Psoas muscle (tissue), 8 donors: Measurements from ENCODE around the gene PPTC7. TPM values are rescaled to one million over a fixed set of nuclear protein-coding genes. Genes with fewer than 3 reads are reported as not detected.
"Not testable (repeated sequence)": the region's sequence is repeated elsewhere in the genome, so short reads cannot be mapped to it uniquely, and the experiment has no call there.

ENCODE experiments used
- ATAC-seq, 4 donors: fragments of 200-7000 bp; cut with Tn5 transposase; one replicate each; pipeline ENCODE4 v1.9.1; 2020; ENCODE audit warnings: moderate library complexity in 3 of 4, mild to moderate bottlenecking in 2 of 4
- DNase-seq, 2 donors: peaks; one replicate each; pipeline ENCODE4 v3.0.0-alpha.2; 2020
- H3K27ac ChIP-seq: fragments of 200-600 bp; one replicate; pipeline ENCODE4 v1.8.0; 2022
- H3K27me3 ChIP-seq, 3 donors: fragments of 200-600 bp in 1 of 3; one replicate each; pipeline versions ENCODE4 v1.6.1 to v1.8.0; 2013 to 2022; ENCODE audit warnings: low read length in 2 of 3, mild to moderate bottlenecking in 2 of 3, moderate library complexity in 1 of 3; ENCODE audit not compliant: insufficient read depth in 3 of 3
- H3K36me3 ChIP-seq, 2 donors: fragments of 200-600 bp in 1 of 2; one replicate each; pipeline versions ENCODE4 v1.6.1 to v1.8.0; 2013 to 2022; ENCODE audit warnings: low read depth in 1 of 2, mild to moderate bottlenecking in 1 of 2, moderate library complexity in 1 of 2; ENCODE audit not compliant: insufficient read depth in 1 of 2
- H3K4me1 ChIP-seq: fragments of 200-600 bp; one replicate; pipeline ENCODE4 v1.8.0; 2022
- H3K4me3 ChIP-seq: fragments of 200-600 bp; one replicate; pipeline ENCODE4 v1.8.0; 2022; ENCODE audit warnings: mild to moderate bottlenecking
- H3K9me3 ChIP-seq: fragments of 200-600 bp; one replicate; pipeline ENCODE4 v1.8.0; 2022
- WGBS, 3 donors: extraction: QIAGEN DNeasy Blood & Tissue Kit; methylation state at CpG; one replicate each; pipeline versions ENCODE4 v1.1.6 to v1.1.7; 2013; 5-methylcytosine and 5-hydroxymethylcytosine counted together
- intact Hi-C, 2 donors: fragments of 100-400 bp; cut with DNase I; formaldehyde crosslinking; loops; one replicate each; pipeline versions ENCODE4 v1.11.0 to v1.14.2; 2022
- polyA plus RNA-seq, 3 donors: library from polyadenylated mRNA; stranded (reverse); fragments of 200-250 nt; gene quantifications; one replicate each; pipeline ENCODE4 v1.2.3, GENCODE V29; 2013
- total RNA-seq, 4 donors: library from RNA; stranded (reverse); fragmentation: NEBNext Ultra II Directional in 2 of 4; extraction: Animal tissue kit (Norgen Biotek cat#: 25700) in 2 of 4; gene quantifications; one replicate each; pipeline versions ENCODE4 v1.2.1 to v1.2.4, GENCODE V29; 2021 to 2023
- TF ChIP-seq, protein P1 (sequence below): fragments of 200-600 bp; IDR thresholded peaks from one replicate; pipeline ENCODE4 v1.8.0; 2022; ENCODE audit warnings: antibody characterized with exemption
- donor health status: healthy with polysubstance abuse.
- donor health status: DM: no; HTN: no; CAD: no; lungs with moderate emphysema.
- donor health status: Bipolar disorder and iron deficiency.
- donor health status: healthy.
- donor health status: DM: yes; HTN: yes; CAD: no.
- donor health status: DM: no; HTN: no; CAD: no.
- donor health status: DM: no; HTN: no; CAD: no.
- donor health status: DM: yes; HTN: yes; CAD: no.

PPTC7 gene
- total and polyA plus RNA-seq, 7 donors = 54.6 to 213 (median 71.9) TPM

DNA sequence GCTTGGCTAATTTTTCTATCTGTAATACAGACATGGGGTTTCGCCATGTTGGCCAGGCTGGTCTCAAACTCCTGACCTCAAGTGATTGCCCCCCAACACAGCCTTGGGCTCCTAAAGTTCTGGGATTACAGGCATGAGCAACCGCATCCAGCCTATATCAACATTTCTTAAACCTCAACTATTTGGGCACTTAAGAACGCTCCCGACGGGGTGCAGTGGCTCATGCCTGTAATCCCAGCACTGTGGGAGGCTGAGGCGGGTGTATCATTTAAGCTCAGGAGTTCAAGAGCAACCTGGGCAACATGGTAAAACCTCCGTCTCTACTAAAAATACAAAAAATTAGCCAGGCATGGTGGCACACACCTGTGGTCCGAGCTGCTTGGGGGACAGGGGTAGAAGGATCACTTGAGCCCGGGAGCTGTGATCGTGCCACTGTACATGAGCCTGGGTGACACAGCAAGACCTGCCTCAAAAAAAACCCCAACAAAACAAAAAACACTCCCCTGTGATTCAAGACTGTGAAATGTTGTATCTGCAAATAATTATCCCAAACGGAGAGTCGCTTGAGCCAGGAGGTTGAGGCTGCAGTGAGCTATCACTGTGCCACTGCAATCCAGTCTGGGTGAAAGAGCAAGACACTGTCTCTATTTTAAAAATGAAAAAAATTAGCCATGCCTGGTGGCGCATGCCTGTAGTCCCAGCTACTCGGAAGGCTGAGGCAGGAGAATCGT, 21.5 kb downstream of the PPTC7 start:
- no peak for DNase-seq
- ATAC-seq = peak in 1 of 4 donors; percentile 9
- H3K4me3 ChIP-seq = no peak overlapping the region
- no peaks in the 10 kb centered on the region for H3K9me3 ChIP-seq
- peaks cover 75% of the 10 kb centered on the region for H3K4me1 ChIP-seq
- peak overlapping the region; percentile 85 for H3K27ac ChIP-seq
- H3K27me3 ChIP-seq = no peaks in the 10 kb centered on the region
- WGBS, 3 donors = 60 to 76% (median 63%) methylated on average over 15 of the region's 15 CpGs
- H3K36me3 ChIP-seq = no peaks in the 10 kb centered on the region
- intact Hi-C loops = no loop called here
- TF ChIP-seq, protein P1, sequence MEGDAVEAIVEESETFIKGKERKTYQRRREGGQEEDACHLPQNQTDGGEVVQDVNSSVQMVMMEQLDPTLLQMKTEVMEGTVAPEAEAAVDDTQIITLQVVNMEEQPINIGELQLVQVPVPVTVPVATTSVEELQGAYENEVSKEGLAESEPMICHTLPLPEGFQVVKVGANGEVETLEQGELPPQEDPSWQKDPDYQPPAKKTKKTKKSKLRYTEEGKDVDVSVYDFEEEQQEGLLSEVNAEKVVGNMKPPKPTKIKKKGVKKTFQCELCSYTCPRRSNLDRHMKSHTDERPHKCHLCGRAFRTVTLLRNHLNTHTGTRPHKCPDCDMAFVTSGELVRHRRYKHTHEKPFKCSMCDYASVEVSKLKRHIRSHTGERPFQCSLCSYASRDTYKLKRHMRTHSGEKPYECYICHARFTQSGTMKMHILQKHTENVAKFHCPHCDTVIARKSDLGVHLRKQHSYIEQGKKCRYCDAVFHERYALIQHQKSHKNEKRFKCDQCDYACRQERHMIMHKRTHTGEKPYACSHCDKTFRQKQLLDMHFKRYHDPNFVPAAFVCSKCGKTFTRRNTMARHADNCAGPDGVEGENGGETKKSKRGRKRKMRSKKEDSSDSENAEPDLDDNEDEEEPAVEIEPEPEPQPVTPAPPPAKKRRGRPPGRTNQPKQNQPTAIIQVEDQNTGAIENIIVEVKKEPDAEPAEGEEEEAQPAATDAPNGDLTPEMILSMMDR = no peak

DNA sequence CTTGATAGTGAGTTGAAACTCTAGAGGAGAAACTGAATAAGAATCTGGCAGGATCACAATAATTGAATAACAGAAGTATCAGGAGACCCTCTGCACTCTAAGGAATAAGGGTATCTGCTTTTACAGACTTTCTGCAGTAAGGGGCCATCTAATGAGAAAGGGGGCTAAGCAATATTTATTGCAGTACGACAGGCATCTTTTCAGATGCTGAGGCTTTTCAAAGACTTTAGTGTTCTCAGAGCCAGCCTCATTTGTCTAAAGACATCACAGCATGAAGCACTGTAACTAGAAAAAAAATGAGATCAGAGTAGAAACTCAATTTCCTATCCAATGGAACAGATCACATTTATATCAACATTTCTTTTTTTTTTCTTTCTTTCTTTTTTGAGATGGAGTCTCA, 22.2 kb downstream of the PPTC7 start:
- Histone ChIP-seq H3K4me3 (no peak overlapping the region), H3K27me3 (no peaks in the 10 kb centered on the region), H3K4me1 (peaks cover 75% of the 10 kb centered on the region), H3K27ac (peak overlapping the region; percentile 85), H3K36me3 (no peaks in the 10 kb centered on the region), H3K9me3 (no peaks in the 10 kb centered on the region)
- DNase-seq (no peak), ATAC-seq (no peak)
- TF ChIP-seq, protein P1 = no peak
- intact Hi-C loops = no loop called here
- WGBS, 3 donors = 59 to 79% (median 62%) methylated on average over 1 of the region's 1 CpG

GRCh38 chr12:110560048-110560447, 23.1 kb downstream of the PPTC7 start:
- Histone ChIP-seq H3K9me3 (no peaks in the 10 kb centered on the region), H3K4me1 (peaks cover 74% of the 10 kb centered on the region), H3K27ac (peak overlapping the region; percentile 85), H3K27me3 (no peaks in the 10 kb centered on the region), H3K4me3 (no peak overlapping the region), H3K36me3 (no peaks in the 10 kb centered on the region)
- 87 to 95% (median 92%) methylated on average over 5 of the region's 5 CpGs for WGBS, 3 donors
- DNase-seq (no peak), ATAC-seq (no peak)
- TF ChIP-seq, protein P1 = no peak
- intact Hi-C loops = no loop called here

DNA sequence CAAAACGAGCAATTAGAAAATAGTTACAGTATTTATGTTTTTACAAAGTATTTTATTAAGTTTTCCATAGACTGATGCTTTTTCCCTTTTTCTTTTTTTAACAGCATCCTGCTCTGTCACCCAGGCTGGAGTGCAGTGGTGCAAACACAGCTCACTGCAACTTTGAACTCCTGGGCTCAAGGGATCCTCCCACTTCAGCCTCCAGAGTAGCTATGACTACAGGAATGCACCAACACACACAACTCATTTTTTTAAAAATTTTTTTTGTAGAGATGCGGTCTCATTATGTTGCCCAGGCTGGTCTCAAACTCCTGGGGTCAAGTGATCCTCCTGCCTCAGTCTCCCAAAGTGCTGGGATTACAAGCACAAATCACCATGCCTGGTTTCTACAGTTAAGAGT, 24.2 kb downstream of the PPTC7 start:
- DNase-seq, ATAC-seq, intact Hi-C loops, H3K4me3 ChIP-seq, H3K36me3 ChIP-seq, H3K27me3 ChIP-seq, H3K9me3 ChIP-seq: not testable (repeated sequence)
- WGBS, 3 donors = 93 to 95% (median 95%) methylated on average over 2 of the region's 2 CpGs
- peak overlapping the region; percentile 72 for H3K27ac ChIP-seq
- peaks cover 71% of the 10 kb centered on the region for H3K4me1 ChIP-seq

DNA sequence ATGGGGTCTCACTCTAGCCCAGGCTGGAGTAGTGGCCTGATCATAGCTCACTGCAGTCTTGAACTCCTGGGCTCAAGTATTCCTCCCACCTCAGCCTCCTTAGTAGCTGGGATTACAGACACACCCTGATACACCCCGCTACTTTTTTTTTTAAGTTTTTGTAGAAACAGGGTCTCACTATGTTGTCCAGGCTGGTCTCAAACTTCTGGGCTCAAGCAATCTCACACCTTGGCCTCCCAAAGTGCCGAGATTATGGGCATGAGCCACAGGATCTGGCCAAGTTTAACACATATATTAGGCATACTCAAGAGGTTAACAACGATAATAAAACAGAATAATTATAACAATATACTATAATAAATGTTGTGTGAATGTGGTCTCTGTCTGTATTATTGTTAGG, 25.8 kb downstream of the PPTC7 start:
- Histone ChIP-seq H3K9me3 (no peaks in the 10 kb centered on the region), H3K36me3 (no peaks in the 10 kb centered on the region), H3K27ac (peak overlapping the region; percentile 72), H3K27me3 (no peaks in the 10 kb centered on the region), H3K4me1 (peaks cover 60% of the 10 kb centered on the region), H3K4me3 (no peak overlapping the region)
- intact Hi-C loops = no loop called here
- TF ChIP-seq, protein P1 = no peak
- WGBS, 3 donors = 68 to 92% (median 77%) methylated on average over 3 of the region's 3 CpGs
- DNase-seq (no peak), ATAC-seq (no peak)
